Measurements from ENCODE around the gene SMIM5. TPM values are rescaled to one million over a fixed set of nuclear protein-coding genes. Genes with fewer than 3 reads are reported as not detected.

SMIM5 gene
- total RNA-seq, 1 donor from 2014 or later: 2.7 TPM

DNA sequence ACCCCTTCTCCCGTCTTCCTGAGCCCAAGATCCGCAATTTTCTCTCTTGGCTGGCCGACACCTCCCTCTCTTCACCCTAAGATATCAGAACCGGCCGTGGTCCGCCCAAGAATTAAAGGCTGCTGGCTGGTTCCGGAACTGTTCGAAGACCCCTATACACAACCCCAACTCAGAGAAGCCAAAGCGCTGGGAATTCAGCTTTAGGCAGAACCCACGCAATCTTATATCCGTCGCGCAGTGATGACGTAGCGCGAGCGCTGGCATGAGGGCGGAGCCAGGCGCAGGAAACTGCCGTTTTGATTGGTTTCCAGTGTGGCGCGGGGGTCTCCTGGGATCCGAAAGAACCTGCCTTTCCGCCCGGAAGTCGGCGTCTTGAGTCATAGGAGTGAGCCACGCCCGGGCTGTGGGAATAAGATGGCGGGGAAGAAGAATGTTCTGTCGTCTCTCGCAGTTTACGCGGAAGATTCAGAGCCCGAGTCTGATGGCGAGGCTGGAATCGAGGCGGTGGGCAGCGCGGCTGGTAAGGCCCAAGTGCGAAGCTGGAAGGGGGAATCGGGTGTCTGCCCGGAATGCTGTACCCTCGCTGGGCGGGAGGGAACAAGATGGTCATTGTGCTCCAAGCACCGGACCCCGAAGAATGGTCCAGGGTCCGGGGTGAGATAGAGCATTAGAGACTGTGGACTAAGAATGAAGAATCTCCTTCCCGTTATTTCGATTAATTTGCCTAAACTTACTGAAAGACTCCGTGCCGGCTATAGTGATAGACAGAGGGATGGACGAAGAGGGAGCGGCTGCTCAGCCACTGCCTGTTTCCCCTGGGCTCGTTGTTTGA, 33.9 kb downstream of the SMIM5 start, which contains the start of the genes RECQL5 and SAP30BP:
RECQL5 (minus strand) TSS at position 196 of the 832 bp plus-strand sequence. CDS start 597 bp downstream, outside the sequence.
SAP30BP (plus strand) TSS at position 380 of the 832 bp plus-strand sequence; CDS start at position 415, 35 bp downstream.
- ATAC-seq: peak; percentile 100
- Histone ChIP-seq H3K9me3 (no peaks in the 10 kb centered on the region), H3K4me1 (peaks cover 28% of the 10 kb centered on the region), H3K36me3 (peaks cover 51% of the 10 kb centered on the region), H3K27me3 (ENCODE audit: low read depth) (no peaks in the 10 kb centered on the region), H3K4me3 (peak within 1 kb of the TSS; percentile 70), H3K27ac (peak within 1 kb of the TSS; percentile 92)
- intact Hi-C loops (cut with DNase I): no loop called here
- peak; percentile 99 for DNase-seq
- no peak for TF ChIP-seq CTCF (IDR thresholded peaks at IDR 0.05)

DNA sequence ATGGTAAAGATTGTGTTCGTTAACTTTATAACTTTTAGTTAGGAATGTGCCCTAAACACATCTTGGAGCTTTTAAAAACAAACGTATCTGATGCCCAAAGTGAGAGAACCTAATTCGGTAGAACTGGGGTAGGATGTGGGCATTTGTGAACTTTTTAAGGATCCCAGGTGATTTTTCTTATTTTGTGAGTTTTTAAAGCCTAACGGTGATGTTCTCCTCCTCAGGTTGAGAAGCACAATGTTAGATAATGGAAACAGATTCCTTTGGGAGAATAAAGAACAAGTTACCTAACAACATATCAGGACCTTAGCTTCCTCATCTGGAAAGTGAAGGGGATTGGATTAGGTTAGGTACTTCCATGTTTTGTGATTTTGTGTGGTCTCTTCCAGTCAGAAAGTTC, 34.6 kb downstream of the SMIM5 start:
- Histone ChIP-seq H3K9me3 (no peaks in the 10 kb centered on the region), H3K4me1 (peaks cover 28% of the 10 kb centered on the region), H3K36me3 (peaks cover 51% of the 10 kb centered on the region), H3K27me3 (ENCODE audit: low read depth) (no peaks in the 10 kb centered on the region), H3K27ac (peak overlapping the region; percentile 92), H3K4me3 (peak overlapping the region; percentile 70)
- intact Hi-C loops (cut with DNase I): no loop called here
- ATAC-seq (no peak), DNase-seq (no peak)
- TF ChIP-seq CTCF (IDR thresholded peaks at IDR 0.05): no peak

DNA sequence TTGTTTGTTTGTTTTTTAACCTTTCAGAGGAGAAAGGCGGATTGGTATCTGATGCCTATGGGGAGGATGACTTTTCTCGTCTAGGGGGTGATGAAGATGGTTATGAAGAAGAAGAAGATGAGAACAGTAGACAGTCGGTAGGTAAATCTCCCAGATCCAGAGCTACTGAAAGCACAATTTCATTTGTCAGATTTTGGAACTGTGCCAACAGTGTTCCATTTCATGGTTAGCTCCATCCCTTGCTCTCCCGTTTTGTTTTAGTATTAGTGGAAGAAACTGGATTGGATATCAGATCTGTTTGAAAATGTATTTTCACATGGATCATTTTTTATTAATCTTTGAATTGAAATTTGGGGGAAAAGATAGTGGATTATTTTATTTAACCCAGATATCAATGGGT, 35.3 kb downstream of the SMIM5 start:
- no peak for TF ChIP-seq CTCF (IDR thresholded peaks at IDR 0.05)
- intact Hi-C loops (cut with DNase I): no loop called here
- Histone ChIP-seq H3K27me3 (ENCODE audit: low read depth) (no peaks in the 10 kb centered on the region), H3K4me3 (peak overlapping the region; percentile 70), H3K9me3 (no peaks in the 10 kb centered on the region), H3K4me1 (peaks cover 28% of the 10 kb centered on the region), H3K27ac (no peak overlapping the region), H3K36me3 (peaks cover 55% of the 10 kb centered on the region)
- ATAC-seq: no peak
- DNase-seq: no peak

GRCh38 chr17:75670868-75671267, 37.6 kb downstream of the SMIM5 start:
- no peak for ATAC-seq
- Histone ChIP-seq H3K27me3 (ENCODE audit: low read depth) (no peaks in the 10 kb centered on the region), H3K27ac (no peak overlapping the region), H3K36me3 (peaks cover 68% of the 10 kb centered on the region), H3K4me3 (no peak overlapping the region), H3K9me3 (no peaks in the 10 kb centered on the region), H3K4me1 (peaks cover 28% of the 10 kb centered on the region)
- intact Hi-C loops (cut with DNase I): no loop called here
- no peak for TF ChIP-seq CTCF (IDR thresholded peaks at IDR 0.05)
- no peak for DNase-seq

DNA sequence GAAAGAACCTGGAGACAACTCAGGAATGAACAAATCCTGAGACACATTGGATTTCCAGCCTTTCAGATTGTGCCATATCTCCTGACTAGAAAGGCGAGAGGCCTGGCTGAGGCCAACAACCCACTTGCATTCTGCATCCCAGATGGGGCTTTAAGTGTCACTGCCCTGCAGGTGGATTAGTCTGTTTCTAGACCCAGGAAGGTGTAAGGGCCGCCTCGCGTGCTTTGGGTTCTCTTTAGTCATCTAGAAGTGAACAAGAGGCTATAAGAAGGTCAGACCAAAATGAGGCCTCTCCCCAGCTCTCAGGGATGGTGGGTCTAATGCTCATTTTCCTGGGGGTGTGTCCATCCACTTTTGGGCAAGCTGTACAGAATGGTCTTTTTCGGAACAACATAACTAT, 38.8 kb downstream of the SMIM5 start:
- DNase-seq: no peak
- intact Hi-C loops (cut with DNase I): no loop called here
- Histone ChIP-seq H3K27ac (no peak overlapping the region), H3K4me3 (no peak overlapping the region), H3K36me3 (peaks cover 78% of the 10 kb centered on the region), H3K9me3 (no peaks in the 10 kb centered on the region), H3K4me1 (peaks cover 19% of the 10 kb centered on the region), H3K27me3 (ENCODE audit: low read depth) (no peaks in the 10 kb centered on the region)
- ATAC-seq: no peak
- no peak for TF ChIP-seq CTCF (IDR thresholded peaks at IDR 0.05)
